ENCODE measurements around the gene SDR39U1. TPM values are rescaled to one million over a fixed set of nuclear protein-coding genes. Genes with fewer than 3 reads are reported as not detected.

Gene SDR39U1
- total RNA-seq, 1 experiment from 2014 or later, result 61.8 TPM

DNA sequence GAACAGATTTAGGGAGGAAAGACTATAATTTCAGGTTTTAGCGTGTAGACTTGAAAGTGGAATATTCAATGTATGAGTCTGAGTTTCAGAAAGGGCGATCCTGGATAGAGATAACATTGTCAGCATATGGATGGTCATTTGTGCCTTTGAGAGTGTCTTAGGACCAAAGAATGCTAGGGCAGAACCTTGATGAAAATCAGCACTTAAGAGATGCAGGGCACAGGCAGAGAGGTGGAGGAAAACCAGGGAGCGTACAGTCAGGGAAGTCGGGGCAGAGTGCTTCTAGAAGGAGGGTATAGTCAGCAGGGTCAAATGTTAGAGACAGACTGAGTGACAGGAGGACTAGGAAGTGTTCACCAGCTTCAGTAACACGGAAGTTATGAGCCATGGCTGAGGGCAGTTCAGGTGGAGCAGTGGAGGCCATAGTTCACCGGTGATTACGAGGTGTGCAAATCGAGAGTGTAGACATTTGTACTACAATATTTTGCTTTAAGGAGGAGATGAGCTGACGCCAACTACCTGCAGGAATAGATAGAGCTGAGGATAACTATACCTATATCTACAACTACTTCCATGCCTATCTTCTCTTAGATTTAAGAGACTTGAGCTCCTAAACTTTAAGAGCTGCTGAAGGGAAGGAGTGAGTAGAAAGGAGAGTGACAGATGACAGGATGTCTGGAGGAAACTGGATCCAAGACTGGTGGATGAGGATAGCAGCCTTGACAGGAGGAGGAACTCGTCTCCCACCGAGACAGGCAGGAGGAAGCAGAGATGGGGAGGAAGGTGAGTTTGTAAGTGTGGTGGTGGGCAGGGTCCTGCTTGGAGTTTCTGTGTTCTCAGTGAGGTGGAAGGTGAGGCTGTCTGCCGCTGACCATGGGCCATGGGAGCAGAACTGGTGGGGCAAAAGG, 19.6 kb downstream of the SDR39U1 start:
- H3K36me3 ChIP-seq (ENCODE audit: control insufficient read depth in 1 of 2, insufficient read depth in 2 of 2, low read length in 2 of 2), result no peaks in the 10 kb centered on the region
- no peak overlapping the region for H3K4me3 ChIP-seq (replicated peaks in 1 of 2; ENCODE audit: low read depth in 1 of 2, low read length in 2 of 2)
- DNase-seq (ENCODE audit: low read depth, low spot score) (no peak), ATAC-seq (no peak)
- H3K4me1 ChIP-seq (ENCODE audit: control insufficient read depth in 1 of 2, insufficient read depth in 2 of 2, low read length in 2 of 2), result peaks cover 0 to 9% of the 10 kb centered on the region in 2 experiments; a peak in 1 of 4 replicates
- H3K27ac ChIP-seq (ENCODE audit: low read depth, low read length), result no peak overlapping the region
- POLR2A ChIA-PET, result no interaction called here
- no peak overlapping the region for H3K9ac ChIP-seq (ENCODE audit: low read length)
- no TSS peak for BruUV-seq (replicated peaks)
- RAD21 ChIA-PET (ENCODE audit: low non-redundant PET in 1 of 2, low total read pairs in 2 of 2, uncharacterized antibody in 2 of 2, unreplicated experiment in 2 of 2), result no interaction called here
- intact Hi-C loops (cut with micrococcal nuclease), result no loop called here
- H3K9me2 ChIP-seq (ENCODE audit: insufficient read depth), result no peaks in the 10 kb centered on the region
- TF ChIP-seq CBX3 (IDR thresholded peaks at IDR 0.05; ENCODE audit: low read depth) (no peak), ZFX (IDR thresholded peaks at IDR 0.05) (no peak), RAD21 (IDR thresholded peaks at IDR 0.05; ENCODE audit: low read depth) (no peak), SIN3A (IDR thresholded peaks at IDR 0.05; ENCODE audit: low read depth) (no peak), ZNF274 (IDR thresholded peaks at IDR 0.05; ENCODE audit: low read depth, low read length) (no peak), SRF (IDR thresholded peaks at IDR 0.05; ENCODE audit: low read depth) (no peak), POLR2AphosphoS5 (IDR thresholded peaks at IDR 0.05; ENCODE audit: low read depth, low read length) (no peak), SP1 (IDR thresholded peaks at IDR 0.05; ENCODE audit: low read depth) (no peak), FOSL1 (IDR thresholded peaks at IDR 0.05; ENCODE audit: low read depth) (no peak), CEBPB (IDR thresholded peaks at IDR 0.05; ENCODE audit: low read depth) (no peak), YY1 (IDR thresholded peaks at IDR 0.05; ENCODE audit: extremely low read depth, insufficient replicate concordance, low read depth, low read length) (no peak), ELF1 (IDR thresholded peaks at IDR 0.05; ENCODE audit: borderline replicate concordance, low read depth) (no peak), TCF7L2 (IDR thresholded peaks at IDR 0.05; ENCODE audit: borderline replicate concordance, extremely low read depth, insufficient read depth, insufficient read length) (no peak)
- TF ChIP-seq, protein P1, sequence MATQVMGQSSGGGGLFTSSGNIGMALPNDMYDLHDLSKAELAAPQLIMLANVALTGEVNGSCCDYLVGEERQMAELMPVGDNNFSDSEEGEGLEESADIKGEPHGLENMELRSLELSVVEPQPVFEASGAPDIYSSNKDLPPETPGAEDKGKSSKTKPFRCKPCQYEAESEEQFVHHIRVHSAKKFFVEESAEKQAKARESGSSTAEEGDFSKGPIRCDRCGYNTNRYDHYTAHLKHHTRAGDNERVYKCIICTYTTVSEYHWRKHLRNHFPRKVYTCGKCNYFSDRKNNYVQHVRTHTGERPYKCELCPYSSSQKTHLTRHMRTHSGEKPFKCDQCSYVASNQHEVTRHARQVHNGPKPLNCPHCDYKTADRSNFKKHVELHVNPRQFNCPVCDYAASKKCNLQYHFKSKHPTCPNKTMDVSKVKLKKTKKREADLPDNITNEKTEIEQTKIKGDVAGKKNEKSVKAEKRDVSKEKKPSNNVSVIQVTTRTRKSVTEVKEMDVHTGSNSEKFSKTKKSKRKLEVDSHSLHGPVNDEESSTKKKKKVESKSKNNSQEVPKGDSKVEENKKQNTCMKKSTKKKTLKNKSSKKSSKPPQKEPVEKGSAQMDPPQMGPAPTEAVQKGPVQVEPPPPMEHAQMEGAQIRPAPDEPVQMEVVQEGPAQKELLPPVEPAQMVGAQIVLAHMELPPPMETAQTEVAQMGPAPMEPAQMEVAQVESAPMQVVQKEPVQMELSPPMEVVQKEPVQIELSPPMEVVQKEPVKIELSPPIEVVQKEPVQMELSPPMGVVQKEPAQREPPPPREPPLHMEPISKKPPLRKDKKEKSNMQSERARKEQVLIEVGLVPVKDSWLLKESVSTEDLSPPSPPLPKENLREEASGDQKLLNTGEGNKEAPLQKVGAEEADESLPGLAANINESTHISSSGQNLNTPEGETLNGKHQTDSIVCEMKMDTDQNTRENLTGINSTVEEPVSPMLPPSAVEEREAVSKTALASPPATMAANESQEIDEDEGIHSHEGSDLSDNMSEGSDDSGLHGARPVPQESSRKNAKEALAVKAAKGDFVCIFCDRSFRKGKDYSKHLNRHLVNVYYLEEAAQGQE (IDR thresholded peaks at IDR 0.05; ENCODE audit: low read depth), result no peak
- TF ChIP-seq, protein P2, sequence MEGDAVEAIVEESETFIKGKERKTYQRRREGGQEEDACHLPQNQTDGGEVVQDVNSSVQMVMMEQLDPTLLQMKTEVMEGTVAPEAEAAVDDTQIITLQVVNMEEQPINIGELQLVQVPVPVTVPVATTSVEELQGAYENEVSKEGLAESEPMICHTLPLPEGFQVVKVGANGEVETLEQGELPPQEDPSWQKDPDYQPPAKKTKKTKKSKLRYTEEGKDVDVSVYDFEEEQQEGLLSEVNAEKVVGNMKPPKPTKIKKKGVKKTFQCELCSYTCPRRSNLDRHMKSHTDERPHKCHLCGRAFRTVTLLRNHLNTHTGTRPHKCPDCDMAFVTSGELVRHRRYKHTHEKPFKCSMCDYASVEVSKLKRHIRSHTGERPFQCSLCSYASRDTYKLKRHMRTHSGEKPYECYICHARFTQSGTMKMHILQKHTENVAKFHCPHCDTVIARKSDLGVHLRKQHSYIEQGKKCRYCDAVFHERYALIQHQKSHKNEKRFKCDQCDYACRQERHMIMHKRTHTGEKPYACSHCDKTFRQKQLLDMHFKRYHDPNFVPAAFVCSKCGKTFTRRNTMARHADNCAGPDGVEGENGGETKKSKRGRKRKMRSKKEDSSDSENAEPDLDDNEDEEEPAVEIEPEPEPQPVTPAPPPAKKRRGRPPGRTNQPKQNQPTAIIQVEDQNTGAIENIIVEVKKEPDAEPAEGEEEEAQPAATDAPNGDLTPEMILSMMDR (IDR thresholded peaks at IDR 0.05 in 2 of 3, conservative IDR thresholded peaks at IDR 0.05 in 1 of 3; ENCODE audit: borderline replicate concordance in 1 of 3, insufficient read depth in 1 of 3, low read depth in 2 of 3, low read length in 2 of 3), result no peak
- TF ChIP-seq, protein P3, sequence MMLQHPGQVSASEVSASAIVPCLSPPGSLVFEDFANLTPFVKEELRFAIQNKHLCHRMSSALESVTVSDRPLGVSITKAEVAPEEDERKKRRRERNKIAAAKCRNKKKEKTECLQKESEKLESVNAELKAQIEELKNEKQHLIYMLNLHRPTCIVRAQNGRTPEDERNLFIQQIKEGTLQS (IDR thresholded peaks at IDR 0.05), result no peak
- TF ChIP-seq, protein P4, sequence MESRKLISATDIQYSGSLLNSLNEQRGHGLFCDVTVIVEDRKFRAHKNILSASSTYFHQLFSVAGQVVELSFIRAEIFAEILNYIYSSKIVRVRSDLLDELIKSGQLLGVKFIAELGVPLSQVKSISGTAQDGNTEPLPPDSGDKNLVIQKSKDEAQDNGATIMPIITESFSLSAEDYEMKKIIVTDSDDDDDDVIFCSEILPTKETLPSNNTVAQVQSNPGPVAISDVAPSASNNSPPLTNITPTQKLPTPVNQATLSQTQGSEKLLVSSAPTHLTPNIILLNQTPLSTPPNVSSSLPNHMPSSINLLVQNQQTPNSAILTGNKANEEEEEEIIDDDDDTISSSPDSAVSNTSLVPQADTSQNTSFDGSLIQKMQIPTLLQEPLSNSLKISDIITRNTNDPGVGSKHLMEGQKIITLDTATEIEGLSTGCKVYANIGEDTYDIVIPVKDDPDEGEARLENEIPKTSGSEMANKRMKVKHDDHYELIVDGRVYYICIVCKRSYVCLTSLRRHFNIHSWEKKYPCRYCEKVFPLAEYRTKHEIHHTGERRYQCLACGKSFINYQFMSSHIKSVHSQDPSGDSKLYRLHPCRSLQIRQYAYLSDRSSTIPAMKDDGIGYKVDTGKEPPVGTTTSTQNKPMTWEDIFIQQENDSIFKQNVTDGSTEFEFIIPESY (IDR thresholded peaks at IDR 0.05; ENCODE audit: extremely low read depth, insufficient replicate concordance, low read length), result no peak
- no peaks in the 10 kb centered on the region for H3K27me3 ChIP-seq (ENCODE audit: insufficient read depth, low read length)
- no peaks in the 10 kb centered on the region for H3K79me2 ChIP-seq (ENCODE audit: insufficient read depth, low read length)
- H2AFZ ChIP-seq (ENCODE audit: low read depth, low read length, poor library complexity, severe bottlenecking), result no peak overlapping the region
- no peaks in the 10 kb centered on the region for H3K9me3 ChIP-seq (ENCODE audit: control insufficient read depth in 1 of 2, insufficient read depth in 1 of 2, low read depth in 1 of 2, low read length in 2 of 2)
- no peaks in the 10 kb centered on the region for H4K20me1 ChIP-seq (ENCODE audit: insufficient read depth)
- H3K4me2 ChIP-seq (ENCODE audit: low read length), result no peak overlapping the region
- CTCF ChIA-PET, result interaction anchor here (1.3 kb wide), 1 partner anchor 9 kb away, joined by 6 read pairs; no protein-coding TSS in a partner anchor
